ENCODE data around the gene MRPL48. TPM values are rescaled to one million over a fixed set of nuclear protein-coding genes. Genes with fewer than 3 reads are reported as not detected.

The MRPL48 gene
- total and polyA plus RNA-seq, 2 of the 8 experiments (the other 6 are each of a cell fraction or from before 2014, with no cell fraction given) = 34.9 to 59.9 TPM

- 80% methylated on average over 1 of the region's 1 CpG; no CpG with 5 or more reads in 1 of the 2 experiments for WGBS, 2 experiments (ENCODE audit: extremely low coverage in 1 of 2, insufficient coverage in 1 of 2, insufficient read length in 1 of 2, insufficient replicate concordance in 2 of 2, low coverage in 1 of 2, low lambda C conversion rate in 2 of 2, missing lambda C conversion rate in 1 of 2)
- Histone ChIP-seq H2AK5ac (ENCODE audit: low read depth, low read length) (no peak overlapping the region), H3K56ac (replicated peaks; ENCODE audit: insufficient read length, low read depth, low read length) (no peak overlapping the region), H3K23ac (ENCODE audit: insufficient read length) (no peak overlapping the region), H3K79me2 (ENCODE audit: control insufficient read depth in 1 of 2, insufficient read depth in 2 of 2, low read length in 2 of 2) (no peaks in the 10 kb centered on the region), H4K91ac (replicated peaks; ENCODE audit: insufficient read length, low read length) (no peak overlapping the region), H3K4me2 (ENCODE audit: insufficient read depth in 1 of 2, low read depth in 2 of 2, low read length in 2 of 2) (no peak overlapping the region), H2BK120ac (replicated peaks; ENCODE audit: low read depth, low read length) (no peak overlapping the region), H3K27me3 (replicated peaks in 1 of 4; ENCODE audit: control insufficient read depth in 3 of 4, extremely low read depth in 1 of 4, insufficient read depth in 3 of 4, low read length in 3 of 4) (no peaks in the 10 kb centered on the region), H3K79me1 (ENCODE audit: low read depth, low read length) (no peaks in the 10 kb centered on the region), H2BK12ac (ENCODE audit: low read depth, low read length) (no peak overlapping the region), H3K4me3 (ENCODE audit: extremely low read depth in 1 of 4, insufficient read depth in 2 of 4, low read depth in 3 of 4, low read length in 4 of 4) (no peak overlapping the region), H3K18ac (ENCODE audit: extremely low read depth, low read length) (no peak overlapping the region), H4K20me1 (replicated peaks in 1 of 2; ENCODE audit: control insufficient read depth in 1 of 2, insufficient read depth in 2 of 2, low read length in 2 of 2) (no peaks in the 10 kb centered on the region), H3K4ac (replicated peaks; ENCODE audit: insufficient read length, low read depth, low read length) (no peak overlapping the region), H4K8ac (ENCODE audit: extremely low read depth, insufficient read depth, low read length) (no peak overlapping the region), H4K5ac (ENCODE audit: insufficient read length, low read depth, low read length) (no peak overlapping the region), H3K27ac (ENCODE audit: low read depth, low read length) (no peak overlapping the region), H3K36me3 (ENCODE audit: control insufficient read depth in 2 of 4, insufficient read depth in 4 of 4, low read length in 3 of 4) (peaks cover 0 to 8% (median 0%) of the 10 kb centered on the region in 4 experiments; a peak in 3 of 8 replicates), H3K23me2 (ENCODE audit: low read depth, low read length) (no peaks in the 10 kb centered on the region), H2BK5ac (ENCODE audit: low read depth, low read length) (no peak overlapping the region), H3K9ac (replicated peaks in 1 of 4; ENCODE audit: extremely low read depth in 1 of 4, low read depth in 3 of 4, low read length in 3 of 4) (no peak overlapping the region), H2AFZ (ENCODE audit: low read length) (no peak overlapping the region), H3K14ac (ENCODE audit: insufficient read length) (no peak overlapping the region), H2BK20ac (ENCODE audit: low read length) (no peak overlapping the region), H2BK15ac (ENCODE audit: low read length) (no peak overlapping the region), H3K9me3 (ENCODE audit: insufficient read depth in 2 of 2, low read depth in 1 of 2, low read length in 1 of 2) (no peaks in the 10 kb centered on the region), H3K4me1 (replicated peaks in 1 of 4; ENCODE audit: control insufficient read depth in 3 of 4, insufficient read depth in 4 of 4, low read length in 3 of 4) (no peaks in the 10 kb centered on the region)
- no peak for FAIRE-seq
- no peak for TF ChIP-seq RNF2 (IDR thresholded peaks at IDR 0.05; ENCODE audit: borderline replicate concordance, low read depth, low read length, missing control alignments, poor library complexity, severe bottlenecking)
- no peak for TF ChIP-seq KDM1A (IDR thresholded peaks at IDR 0.05; ENCODE audit: borderline replicate concordance, low read length)
- no peak for TF ChIP-seq CTCF (IDR thresholded peaks at IDR 0.05; ENCODE audit: control extremely low read depth in 1 of 3, insufficient read depth in 1 of 3, low read depth in 1 of 3, low read length in 3 of 3)
- DNase-seq (ENCODE audit: low read depth in 1 of 2, low spot score in 2 of 2) = no peak
- ChIA-PET CTCF (ENCODE audit: partially characterized antibody) (no interaction called here), POLR2A (ENCODE audit: partially characterized antibody) (no interaction called here)
Observed at GRCh38 chr11:73830261-73830660, 42.6 kb downstream of the MRPL48 start.
